ENCODE results near the gene MACROD1.
"Not testable (repeated sequence)": the region's sequence is repeated elsewhere in the genome, so short reads cannot be mapped to it uniquely, and the experiment has no call there.

MACROD1 gene

GRCh38 chr11:64185693-64186491 is 20.0 kb upstream of the MACROD1 start, which contains the start of gene STIP1:
Gene STIP1 (plus strand): TSS chr11:64186171. CDS start chr11:64186262, 91 bp downstream.
- peak; percentile 100 for DNase-seq (ENCODE audit: low spot score)

GRCh38 chr11:64185175-64185692 is 19.3 kb upstream of the MACROD1 start:
- peak; percentile 42 for DNase-seq (ENCODE audit: low spot score)

GRCh38 chr11:64183890-64184289 is 18.0 kb upstream of the MACROD1 start:
- no peak for DNase-seq (ENCODE audit: low spot score)

- DNase-seq (ENCODE audit: low spot score) = peak; percentile 92
These were observed 15.8 kb upstream of the MACROD1 start for GRCh38 chr11:64181506-64182411.

GRCh38 chr11:64180891-64181290 is 15.0 kb upstream of the MACROD1 start:
- DNase-seq (ENCODE audit: low spot score) = no peak

- DNase-seq (ENCODE audit: low spot score) = no peak
These were observed 13.2 kb upstream of the MACROD1 start for GRCh38 chr11:64178951-64179639.

- no peak for DNase-seq (ENCODE audit: low spot score)
These were observed 12.3 kb upstream of the MACROD1 start for GRCh38 chr11:64178203-64178602.

GRCh38 chr11:64176751-64177150 is 10.8 kb upstream of the MACROD1 start:
- DNase-seq (ENCODE audit: low spot score) = no peak

- no peak for DNase-seq (ENCODE audit: low spot score)
These were observed 7.9 kb upstream of the MACROD1 start for GRCh38 chr11:64173616-64174355.

- DNase-seq (ENCODE audit: low spot score) = no peak
These were observed 4.5 kb upstream of the MACROD1 start for GRCh38 chr11:64170419-64170818.

GRCh38 chr11:64165481-64165841 is 452 bp downstream of the MACROD1 start:
- no peak for DNase-seq (ENCODE audit: low spot score)

GRCh38 chr11:64164392-64165312 is 1.3 kb downstream of the MACROD1 start:
- DNase-seq (ENCODE audit: low spot score) = no peak

GRCh38 chr11:64163951-64164350 is 2.0 kb downstream of the MACROD1 start:
- DNase-seq (ENCODE audit: low spot score) = no peak

- not testable (repeated sequence) for DNase-seq (ENCODE audit: low spot score)
These were observed 3.1 kb downstream of the MACROD1 start for GRCh38 chr11:64162769-64163168.

- no peak for DNase-seq (ENCODE audit: low spot score)
These were observed 4.9 kb downstream of the MACROD1 start for GRCh38 chr11:64161037-64161436.

GRCh38 chr11:64157631-64158394 is 8.1 kb downstream of the MACROD1 start:
- no peak for DNase-seq (ENCODE audit: low spot score)

- DNase-seq (ENCODE audit: low spot score) = peak; percentile 70
These were observed 9.5 kb downstream of the MACROD1 start for GRCh38 chr11:64156235-64157011.

- no peak for DNase-seq (ENCODE audit: low spot score)
These were observed 12.1 kb downstream of the MACROD1 start for GRCh38 chr11:64153812-64154211.
